ENCODE results near the gene GPS1.

DNA sequence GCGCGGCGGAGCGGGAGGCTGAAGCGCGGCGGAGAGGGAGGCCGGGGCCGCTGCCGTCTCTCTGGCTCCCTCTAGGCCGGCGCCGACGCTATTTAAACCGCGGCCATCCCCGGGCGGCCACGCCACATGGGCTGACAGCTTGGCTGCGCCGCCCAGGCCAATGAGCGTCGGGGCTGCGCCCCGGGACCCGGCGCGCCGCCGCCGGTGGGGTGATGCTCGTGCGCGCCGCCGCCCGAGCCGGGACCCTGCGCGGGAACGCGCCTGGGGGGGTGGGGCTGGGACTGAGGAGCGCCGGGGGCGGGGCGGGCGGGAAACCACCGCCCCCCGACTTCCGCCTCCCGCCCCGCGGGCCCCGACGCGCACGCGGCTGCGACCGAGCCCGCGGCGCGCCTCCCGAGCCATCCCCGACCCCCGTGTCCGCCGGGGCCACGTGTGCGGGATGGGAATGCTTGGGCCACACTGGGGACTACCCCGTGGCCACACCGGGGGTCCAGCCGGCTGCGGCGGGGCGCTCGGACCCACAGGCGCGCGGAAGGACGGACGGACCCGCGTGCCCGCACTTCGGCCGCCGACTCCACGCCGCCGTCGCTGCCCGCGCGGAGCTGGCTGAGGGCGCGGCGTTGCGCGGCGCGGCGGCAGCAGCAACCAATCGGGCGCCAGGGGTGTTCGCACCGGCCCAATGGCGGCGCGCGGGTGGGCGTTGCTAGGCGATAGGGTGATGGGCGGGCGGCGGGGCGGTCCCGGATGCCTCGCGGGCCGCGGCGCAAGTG lies 46.7 kb downstream of the GPS1 start, which contains the start of gene FASN:
- TF ChIP-seq, protein P1, sequence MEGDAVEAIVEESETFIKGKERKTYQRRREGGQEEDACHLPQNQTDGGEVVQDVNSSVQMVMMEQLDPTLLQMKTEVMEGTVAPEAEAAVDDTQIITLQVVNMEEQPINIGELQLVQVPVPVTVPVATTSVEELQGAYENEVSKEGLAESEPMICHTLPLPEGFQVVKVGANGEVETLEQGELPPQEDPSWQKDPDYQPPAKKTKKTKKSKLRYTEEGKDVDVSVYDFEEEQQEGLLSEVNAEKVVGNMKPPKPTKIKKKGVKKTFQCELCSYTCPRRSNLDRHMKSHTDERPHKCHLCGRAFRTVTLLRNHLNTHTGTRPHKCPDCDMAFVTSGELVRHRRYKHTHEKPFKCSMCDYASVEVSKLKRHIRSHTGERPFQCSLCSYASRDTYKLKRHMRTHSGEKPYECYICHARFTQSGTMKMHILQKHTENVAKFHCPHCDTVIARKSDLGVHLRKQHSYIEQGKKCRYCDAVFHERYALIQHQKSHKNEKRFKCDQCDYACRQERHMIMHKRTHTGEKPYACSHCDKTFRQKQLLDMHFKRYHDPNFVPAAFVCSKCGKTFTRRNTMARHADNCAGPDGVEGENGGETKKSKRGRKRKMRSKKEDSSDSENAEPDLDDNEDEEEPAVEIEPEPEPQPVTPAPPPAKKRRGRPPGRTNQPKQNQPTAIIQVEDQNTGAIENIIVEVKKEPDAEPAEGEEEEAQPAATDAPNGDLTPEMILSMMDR (IDR thresholded peaks at IDR 0.05; ENCODE audit: low read depth, low read length, poor library complexity, severe bottlenecking): peak; percentile 33
- TF ChIP-seq EZH2phosphoT487 (IDR thresholded peaks at IDR 0.05; ENCODE audit: borderline replicate concordance, low read length): no peak

Data from DOHH2 (cell line).